ENCODE data around the gene OPN4.
"Not testable (repeated sequence)": the region's sequence is repeated elsewhere in the genome, so short reads cannot be mapped to it uniquely, and the experiment has no call there.

OPN4 gene

DNA sequence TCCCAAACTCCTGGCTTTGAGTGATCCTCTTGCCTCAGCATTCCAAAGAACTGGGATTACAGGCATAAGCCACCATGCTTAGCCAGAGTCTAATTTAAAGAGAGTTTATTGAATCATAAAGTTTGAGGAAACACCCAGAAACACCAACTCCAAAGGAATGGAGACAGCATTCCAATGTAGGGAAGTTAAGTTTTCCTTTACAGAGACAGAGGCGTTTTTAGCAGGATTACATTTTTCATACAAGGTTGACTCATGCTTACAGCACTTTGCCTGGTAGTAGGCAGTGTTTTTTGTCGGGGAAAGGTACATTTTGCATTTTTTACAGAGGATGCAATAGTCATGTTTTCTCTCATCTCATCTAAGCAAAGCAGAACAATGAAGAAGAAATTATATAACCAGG lies 18.9 kb upstream of the OPN4 start:
- ChIA-PET POLR2A (interaction anchor here (0.6 to 1.4 kb wide), 2 partner anchors 52 to 235 kb away, joined by 3 to 4 read pairs; no protein-coding TSS in a partner anchor), CTCF (interaction anchor here (1.0 kb wide), 2 partner anchors 49 to 235 kb away, joined by 3 read pairs; no protein-coding TSS in a partner anchor)
- TF ChIP-seq, protein P1, sequence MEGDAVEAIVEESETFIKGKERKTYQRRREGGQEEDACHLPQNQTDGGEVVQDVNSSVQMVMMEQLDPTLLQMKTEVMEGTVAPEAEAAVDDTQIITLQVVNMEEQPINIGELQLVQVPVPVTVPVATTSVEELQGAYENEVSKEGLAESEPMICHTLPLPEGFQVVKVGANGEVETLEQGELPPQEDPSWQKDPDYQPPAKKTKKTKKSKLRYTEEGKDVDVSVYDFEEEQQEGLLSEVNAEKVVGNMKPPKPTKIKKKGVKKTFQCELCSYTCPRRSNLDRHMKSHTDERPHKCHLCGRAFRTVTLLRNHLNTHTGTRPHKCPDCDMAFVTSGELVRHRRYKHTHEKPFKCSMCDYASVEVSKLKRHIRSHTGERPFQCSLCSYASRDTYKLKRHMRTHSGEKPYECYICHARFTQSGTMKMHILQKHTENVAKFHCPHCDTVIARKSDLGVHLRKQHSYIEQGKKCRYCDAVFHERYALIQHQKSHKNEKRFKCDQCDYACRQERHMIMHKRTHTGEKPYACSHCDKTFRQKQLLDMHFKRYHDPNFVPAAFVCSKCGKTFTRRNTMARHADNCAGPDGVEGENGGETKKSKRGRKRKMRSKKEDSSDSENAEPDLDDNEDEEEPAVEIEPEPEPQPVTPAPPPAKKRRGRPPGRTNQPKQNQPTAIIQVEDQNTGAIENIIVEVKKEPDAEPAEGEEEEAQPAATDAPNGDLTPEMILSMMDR (IDR thresholded peaks at IDR 0.05; ENCODE audit: insufficient read depth, low read length, missing control alignments): no peak
- no peak overlapping the region for H3K4me3 ChIP-seq (ENCODE audit: low read depth, low read length)
- DNase-seq (ENCODE audit: low read depth, low spot score): peak; percentile 78

DNA sequence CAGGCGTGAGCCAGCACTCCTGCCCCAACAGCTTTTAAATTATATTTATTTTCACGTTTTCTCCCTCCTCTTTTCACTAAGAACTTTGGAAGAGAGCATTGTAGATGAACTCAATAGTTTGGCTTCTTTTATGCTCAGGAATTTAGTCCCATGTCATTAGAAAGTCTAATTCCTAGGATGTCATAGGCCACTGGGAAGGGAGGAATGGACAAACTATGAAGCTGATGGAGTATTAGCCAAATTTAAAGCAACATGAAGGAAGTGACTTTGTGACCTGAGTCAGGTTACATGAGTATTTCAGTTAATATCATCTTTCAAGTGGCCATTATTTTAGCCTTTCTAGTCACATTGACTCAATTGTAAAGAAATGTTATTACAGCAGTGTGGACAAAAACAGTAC lies 18.0 kb upstream of the OPN4 start:
- ChIA-PET CTCF (interaction anchor here (1.0 to 1.6 kb wide), 4 partner anchors 47 to 236 kb away, joined by 3 to 6 read pairs (median 3); no protein-coding TSS in a partner anchor), POLR2A (no interaction called here)
- H3K4me3 ChIP-seq (ENCODE audit: low read depth, low read length): no peak overlapping the region
- no peak for DNase-seq (ENCODE audit: low read depth, low spot score)
- TF ChIP-seq, protein P1 (IDR thresholded peaks at IDR 0.05; ENCODE audit: insufficient read depth, low read length, missing control alignments): no peak

DNA sequence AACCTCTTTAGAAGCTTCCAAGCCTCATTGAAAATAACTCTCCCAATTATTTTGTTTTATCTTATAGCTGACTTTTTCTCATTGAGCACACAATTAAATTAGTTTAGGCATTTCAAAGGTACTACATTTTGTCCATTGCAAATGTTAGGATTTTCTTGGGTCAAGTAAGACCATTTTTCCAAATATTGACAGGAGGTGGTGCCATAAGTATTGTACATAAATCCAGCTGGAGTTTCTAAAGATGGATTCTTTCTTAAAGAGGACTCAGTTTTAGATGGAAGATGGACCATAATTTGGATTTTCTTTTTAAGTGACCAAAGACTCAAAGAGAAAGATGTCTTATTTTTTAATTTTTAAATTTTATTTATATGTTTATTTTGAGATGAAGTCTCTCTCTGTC lies 12.3 kb upstream of the OPN4 start:
- POLR2A ChIA-PET: no interaction called here
- no peak overlapping the region for H3K4me3 ChIP-seq (ENCODE audit: low read depth, low read length)
- CTCF ChIA-PET: interaction anchor here (0.8 to 2.6 kb wide), 9 partner anchors 10 to 325 kb away, joined by 3 to 10 read pairs (median 4); partner anchors contain the start of gene OPN4
- no peak for DNase-seq (ENCODE audit: low read depth, low spot score)
- TF ChIP-seq, protein P1 (IDR thresholded peaks at IDR 0.05; ENCODE audit: insufficient read depth, low read length, missing control alignments): no peak

DNA sequence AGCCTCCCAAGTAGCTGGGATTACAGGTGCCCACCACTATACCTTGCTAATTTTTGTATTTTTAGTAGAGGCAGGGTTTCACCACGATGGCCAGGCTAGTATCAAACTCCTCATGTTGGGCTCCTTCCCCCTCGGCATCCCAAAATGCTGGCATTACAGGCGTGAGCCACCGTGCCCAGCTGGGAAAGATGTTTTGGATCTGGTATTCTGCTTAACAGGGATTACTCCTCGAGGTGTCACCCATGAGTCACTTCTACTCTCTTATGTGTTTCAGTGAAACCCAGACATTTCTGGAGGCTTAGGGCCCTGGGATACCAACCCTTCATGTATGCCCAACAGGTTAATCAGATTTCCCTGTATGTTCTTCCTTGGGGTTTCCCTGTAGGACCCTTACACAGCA lies 11.8 kb upstream of the OPN4 start:
- CTCF ChIA-PET: interaction anchor here (0.6 to 2.6 kb wide), 14 partner anchors 10 to 318 kb away, joined by 3 to 10 read pairs (median 3); partner anchors contain the start of gene OPN4
- no peak for DNase-seq (ENCODE audit: low read depth, low spot score)

DNA sequence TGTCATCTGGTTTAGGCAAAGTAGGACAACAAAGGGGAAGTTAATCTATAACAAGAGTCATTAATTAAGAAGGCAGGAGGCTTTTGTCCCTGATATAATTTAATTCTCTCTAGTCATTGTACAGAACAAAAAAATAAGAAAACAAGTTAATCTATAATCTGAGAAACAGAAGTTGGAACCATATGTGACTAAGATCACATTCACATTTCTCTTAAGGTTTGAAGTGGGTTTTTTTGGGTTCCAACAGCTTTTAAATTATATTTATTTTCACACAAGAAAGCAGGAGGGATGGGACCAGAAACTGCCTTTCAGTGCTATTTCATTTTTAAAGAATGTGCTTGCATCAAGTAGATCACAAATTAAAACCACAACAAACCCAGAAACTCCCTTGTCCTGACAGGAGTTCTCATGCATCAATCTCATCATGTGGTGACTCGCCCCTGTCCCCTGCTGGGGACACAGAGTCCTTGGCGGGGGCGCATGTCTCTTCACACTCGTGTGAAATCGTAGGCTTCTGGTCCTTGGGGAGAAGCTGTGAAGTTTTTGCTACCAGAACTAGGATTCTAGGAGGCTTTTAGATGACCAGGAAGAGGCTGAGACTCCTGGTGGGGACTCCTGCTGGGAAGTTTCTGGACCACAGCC lies 10.1 kb upstream of the OPN4 start:
- TF ChIP-seq, protein P1 (IDR thresholded peaks at IDR 0.05; ENCODE audit: insufficient read depth, low read length, missing control alignments): peak; percentile 33
- POLR2A ChIA-PET: no interaction called here
- no peak overlapping the region for H3K4me3 ChIP-seq (ENCODE audit: low read depth, low read length)
- CTCF ChIA-PET: interaction anchor here (0.6 to 1.5 kb wide), 9 partner anchors 9 to 244 kb away, joined by 3 to 10 read pairs (median 3); partner anchors contain the start of gene OPN4
- DNase-seq (ENCODE audit: low read depth, low spot score): no peak

More for the DNA sequence above, 11.8 kb upstream of the OPN4 start:
- no peak overlapping the region for H3K4me3 ChIP-seq (ENCODE audit: low read depth, low read length)
- POLR2A ChIA-PET: interaction anchor here (0.8 kb wide), 1 partner anchor 243 kb away, joined by 3 read pairs; no protein-coding TSS in a partner anchor
- TF ChIP-seq, protein P1 (IDR thresholded peaks at IDR 0.05; ENCODE audit: insufficient read depth, low read length, missing control alignments): peak; percentile 10

DNA sequence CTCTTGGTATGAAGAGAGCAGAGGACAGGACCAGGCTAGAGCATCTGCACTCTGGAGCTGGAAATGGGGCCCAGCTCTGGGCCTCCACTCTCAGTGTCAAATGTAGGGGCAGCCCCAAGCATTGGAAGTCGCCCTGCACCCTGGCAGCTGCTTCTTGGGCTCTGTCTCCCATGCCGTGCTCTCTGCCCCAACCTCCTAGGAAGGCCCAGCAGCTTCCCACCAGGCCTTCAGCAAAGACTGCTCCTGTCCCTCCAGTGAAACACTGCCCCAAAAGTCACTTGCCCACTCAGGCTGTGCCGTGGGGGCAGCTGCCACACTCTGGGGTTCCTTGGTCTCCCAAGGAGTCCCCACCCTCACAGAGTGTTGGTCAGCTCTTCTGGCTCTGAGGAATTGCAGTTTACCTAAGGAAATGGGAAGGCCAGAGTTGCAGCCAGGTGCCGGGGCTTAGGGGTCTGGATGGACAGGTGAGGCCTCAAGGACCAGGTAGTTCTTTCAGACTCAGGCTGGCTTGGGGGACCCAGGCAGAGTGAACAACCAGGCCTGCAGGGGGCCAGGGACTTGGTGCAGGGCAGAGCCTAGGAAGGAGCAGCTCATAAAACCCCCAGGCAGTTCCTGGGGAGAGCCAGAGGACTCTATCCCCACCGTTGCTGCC lies 9.4 kb upstream of the OPN4 start:
- TF ChIP-seq, protein P1 (IDR thresholded peaks at IDR 0.05; ENCODE audit: insufficient read depth, low read length, missing control alignments): no peak
- ChIA-PET CTCF (interaction anchor here (0.6 to 1.5 kb wide), 9 partner anchors 8 to 244 kb away, joined by 3 to 10 read pairs (median 3); partner anchors contain the start of gene OPN4), POLR2A (no interaction called here)
- DNase-seq (ENCODE audit: low read depth, low spot score): no peak
- no peak overlapping the region for H3K4me3 ChIP-seq (ENCODE audit: low read depth, low read length)

DNA sequence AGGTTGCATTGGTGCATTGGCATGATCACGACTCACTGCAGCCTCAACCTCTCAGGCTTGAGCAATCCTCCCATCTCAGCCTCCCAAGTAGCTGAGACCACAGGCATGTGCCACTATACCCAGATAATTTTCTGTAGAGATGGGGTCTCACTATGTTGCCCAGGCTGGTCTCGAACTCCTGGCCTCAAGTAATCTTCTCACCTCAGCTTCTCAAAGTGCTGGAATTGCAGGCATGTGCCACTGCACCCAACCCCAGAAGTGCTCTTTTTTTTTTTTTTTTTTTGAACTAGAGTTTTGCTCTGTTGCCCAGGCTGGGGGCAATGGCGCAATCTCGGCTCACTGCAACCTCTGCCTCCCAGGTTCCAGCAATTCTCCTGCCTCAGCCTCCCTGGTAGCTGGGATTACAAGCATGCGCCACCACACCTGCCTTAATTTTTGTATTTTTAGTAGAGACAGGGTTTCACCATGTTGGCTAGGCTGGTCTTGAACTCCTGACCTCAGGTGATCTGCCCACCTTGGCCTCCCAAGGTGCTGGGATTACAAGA lies 8.7 kb upstream of the OPN4 start:
- CTCF ChIA-PET: interaction anchor here (1.2 to 1.4 kb wide), 2 partner anchors 22 to 123 kb away, joined by 3 to 5 read pairs; partner anchors contain the start of gene LDB3
- DNase-seq (ENCODE audit: low read depth, low spot score); POLR2A ChIA-PET; H3K4me3 ChIP-seq (ENCODE audit: low read depth, low read length): not testable (repeated sequence)
